Astrocyte of the cerebellum (primary cell): ENCODE results near the gene UNKL.

Source experiments
- DNase-seq: peaks from one replicate; pipeline ENCODE4 v3.0.0-alpha.2; 2011; ENCODE audit warnings: low read depth
- H3K4me3 ChIP-seq: 2 replicates; pipeline ENCODE4 v1.5.1; 2011; ENCODE audit warnings: mild to moderate bottlenecking, low read depth, low read length, moderate library complexity
- CTCF ChIP-seq: IDR thresholded peaks from 2 replicates; pipeline ENCODE4 v1.5.1; 2012; ENCODE audit warnings: low read length, low read depth, moderate library complexity, mild to moderate bottlenecking; ENCODE audit errors: missing control alignments
- in situ Hi-C: cut with HindIII; loops from 2 replicates; pipeline ENCODE4 v1.10.0; 2017; ENCODE audit warnings: low sequenced_read_pairs

UNKL gene

DNA sequence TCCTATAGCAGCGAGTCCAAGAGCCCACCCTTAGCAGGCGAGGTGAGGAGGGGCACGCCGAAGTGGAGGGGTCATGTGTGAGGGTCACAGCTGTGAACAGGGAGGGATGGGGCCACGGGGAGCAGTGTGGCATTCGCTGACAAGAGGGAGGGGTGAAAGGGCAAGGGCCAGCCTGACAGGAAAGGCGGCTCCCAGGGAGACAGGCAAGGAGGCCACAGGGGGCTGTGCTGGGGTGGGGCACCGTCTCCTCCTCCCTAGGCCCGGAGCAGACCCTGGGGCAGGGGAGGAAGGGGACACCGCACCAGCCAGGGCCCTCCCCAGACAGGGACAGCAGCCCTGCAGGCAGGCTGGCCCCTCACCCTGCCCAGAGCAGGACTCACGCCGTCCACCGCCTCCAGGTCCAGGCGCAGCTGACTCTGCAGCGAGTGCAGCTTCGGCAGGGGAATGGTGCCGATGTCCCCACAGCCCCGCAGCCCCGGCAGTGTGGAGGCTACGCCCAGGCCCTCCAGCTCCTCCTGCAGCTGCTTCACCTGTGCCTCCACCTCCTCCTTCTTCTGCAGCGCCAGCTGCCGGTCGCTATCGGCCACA lies 47.7 kb downstream of the UNKL start:
- no peak for TF ChIP-seq CTCF
- in situ Hi-C loops: no loop called here
- DNase-seq: no peak
- H3K4me3 ChIP-seq: no peak overlapping the region

DNA sequence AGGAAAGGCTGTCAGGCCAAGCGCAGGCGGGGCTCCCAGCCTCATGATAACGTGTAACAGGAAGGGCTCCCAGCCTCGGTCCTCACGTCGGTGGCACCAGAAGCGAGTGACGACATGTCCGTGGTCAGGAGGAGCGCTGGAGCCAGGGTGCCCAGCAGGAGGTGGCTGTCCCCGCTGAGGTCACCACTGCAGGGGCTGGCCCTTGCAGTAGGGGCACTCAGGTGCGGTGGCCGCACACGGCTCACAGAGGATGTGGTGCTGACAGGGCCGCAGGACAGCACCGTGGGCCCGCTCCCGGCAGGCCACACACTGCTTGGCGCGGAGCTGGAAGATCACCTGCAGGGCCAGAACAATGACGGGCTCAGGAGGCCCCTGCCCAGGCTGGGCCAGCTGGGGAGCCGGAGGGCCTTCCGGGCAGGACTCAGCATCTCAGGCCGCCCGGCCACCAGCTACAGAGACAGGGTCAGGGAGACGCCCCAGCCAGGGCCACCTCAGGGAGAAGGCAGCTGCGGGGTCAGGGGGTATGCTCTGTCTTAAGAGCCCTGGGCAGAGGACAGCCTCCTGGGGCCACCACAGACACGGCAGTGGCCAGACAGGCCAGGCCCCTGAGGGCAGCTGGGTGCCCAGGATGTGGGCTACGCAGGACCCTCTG lies 48.3 kb downstream of the UNKL start:
- no peak overlapping the region for H3K4me3 ChIP-seq
- TF ChIP-seq CTCF: no peak
- no peak for DNase-seq
- in situ Hi-C loops: no loop called here

- H3K4me3 ChIP-seq: no peak overlapping the region
- no peak for DNase-seq
- in situ Hi-C loops: no loop called here
- no peak for TF ChIP-seq CTCF
Measured at GRCh38 chr16:1364510-1364909, 50.0 kb downstream of the UNKL start.

DNA sequence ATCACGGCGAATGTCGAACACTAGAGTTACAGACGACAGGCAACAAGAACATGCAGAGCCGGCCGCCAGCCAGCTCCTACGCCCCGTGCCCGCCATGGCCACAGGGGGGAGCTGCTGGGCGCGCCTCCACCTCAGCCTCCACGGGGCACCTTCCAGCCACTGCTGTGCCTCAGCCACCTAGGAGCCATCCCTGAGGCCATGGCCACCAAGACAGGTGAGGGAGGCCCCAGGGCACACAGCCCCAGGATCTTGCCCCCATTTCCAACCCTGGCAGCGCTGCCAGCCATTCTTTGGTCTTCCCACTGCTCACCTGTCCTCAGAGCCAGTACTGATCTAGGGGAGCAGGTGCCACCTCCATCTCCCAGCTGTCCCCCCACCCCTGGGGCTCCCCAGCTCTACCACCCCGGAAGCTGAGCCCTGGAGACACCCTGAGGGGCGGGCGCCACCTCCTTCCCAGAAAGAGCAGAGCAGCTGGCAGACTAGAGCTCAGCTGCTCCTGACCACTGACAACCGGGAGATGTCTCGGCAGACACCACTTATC lies 50.9 kb downstream of the UNKL start:
- peak; percentile 82 for TF ChIP-seq CTCF
- in situ Hi-C loops: no loop called here
- H3K4me3 ChIP-seq: no peak overlapping the region
- no peak for DNase-seq

DNA sequence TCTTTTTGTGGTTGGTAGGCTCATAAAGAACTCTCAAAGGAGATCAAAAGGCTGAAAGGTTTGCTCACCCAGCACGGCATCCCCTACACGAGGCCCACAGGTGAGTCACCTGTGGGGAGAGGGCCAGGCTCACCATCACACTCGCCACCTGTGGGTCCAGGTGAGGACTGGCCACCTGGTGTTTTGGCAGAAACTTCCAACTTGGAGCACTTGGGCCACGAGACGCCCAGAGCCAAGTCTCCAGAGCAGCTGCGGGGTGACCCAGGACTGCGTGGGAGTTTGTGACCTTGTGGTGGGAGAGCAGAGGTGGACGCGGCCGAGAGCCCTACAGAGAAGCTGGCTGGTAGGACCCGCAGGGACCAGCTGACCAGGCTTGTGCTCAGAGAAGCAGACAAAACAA lies 51.7 kb downstream of the UNKL start:
- H3K4me3 ChIP-seq: no peak overlapping the region

More for the DNA sequence above, 51.7 kb downstream of the UNKL start:
- in situ Hi-C loops: no loop called here
- TF ChIP-seq CTCF: no peak
- DNase-seq: no peak
